ENCODE measurements around the gene BRAT1.

The BRAT1 gene

GRCh38 chr7:2551418-2551817 is 3.9 kb downstream of the BRAT1 start:
- no peak for DNase-seq
- Histone ChIP-seq H3K9me3 (ENCODE audit: severe bottlenecking) (no peaks in the 10 kb centered on the region), H3K4me3 (ENCODE audit: low read depth, low read length) (no peak overlapping the region), H3K27me3 (ENCODE audit: insufficient read depth, low read depth, severe bottlenecking) (no peaks in the 10 kb centered on the region), H3K27ac (no peak overlapping the region), H3K36me3 (peaks cover 45% of the 10 kb centered on the region)
- TF ChIP-seq CTCF (IDR thresholded peaks at IDR 0.05; ENCODE audit: low read depth, low read length) = no peak

DNA sequence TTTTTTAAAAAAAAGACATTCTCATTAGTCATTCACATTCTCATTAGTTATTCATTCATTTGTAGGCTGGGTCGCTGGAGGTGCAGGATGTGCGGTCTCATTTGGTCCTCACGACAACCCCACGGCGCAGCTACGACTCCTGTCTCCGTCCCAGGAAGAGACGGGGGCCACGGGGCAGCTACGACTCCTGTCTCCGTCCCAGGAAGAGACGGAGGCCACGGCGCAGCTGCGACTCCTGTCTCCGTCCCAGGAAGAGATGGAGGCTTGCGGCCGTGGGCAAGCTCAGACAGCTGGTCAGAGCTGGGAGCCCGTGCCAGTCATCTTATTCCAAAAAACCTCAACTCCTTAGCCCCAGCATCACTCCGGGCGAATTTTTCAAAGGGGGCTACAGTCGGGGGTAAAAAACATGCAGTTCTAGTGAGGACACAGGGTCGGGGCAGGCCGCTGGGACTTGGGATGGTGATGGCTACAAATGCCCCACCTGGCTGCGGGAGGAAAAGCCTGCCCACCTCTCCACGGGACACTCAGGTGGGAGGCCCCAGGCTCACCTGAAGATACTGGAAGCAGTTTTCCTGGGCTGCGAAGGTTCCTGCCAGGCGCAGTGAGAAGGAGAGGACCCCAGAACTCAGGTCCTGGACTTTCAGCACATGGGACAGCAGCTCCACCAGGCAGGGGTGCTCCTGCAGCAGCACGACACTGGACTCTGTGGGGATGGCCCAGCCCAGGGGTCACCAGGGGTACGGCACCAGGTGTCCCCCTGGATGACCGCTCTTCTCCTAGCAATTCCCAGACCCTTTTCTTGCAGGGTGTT is 8.3 kb downstream of the BRAT1 start:
- no peak overlapping the region for H3K27ac ChIP-seq
- no peak for DNase-seq
- no peaks in the 10 kb centered on the region for H3K27me3 ChIP-seq (ENCODE audit: insufficient read depth, low read depth, severe bottlenecking)
- H3K36me3 ChIP-seq = peaks cover 75% of the 10 kb centered on the region
- TF ChIP-seq CTCF (IDR thresholded peaks at IDR 0.05; ENCODE audit: low read depth, low read length) = no peak
- no peak overlapping the region for H3K4me3 ChIP-seq (ENCODE audit: low read depth, low read length)
- no peaks in the 10 kb centered on the region for H3K9me3 ChIP-seq (ENCODE audit: severe bottlenecking)

DNA sequence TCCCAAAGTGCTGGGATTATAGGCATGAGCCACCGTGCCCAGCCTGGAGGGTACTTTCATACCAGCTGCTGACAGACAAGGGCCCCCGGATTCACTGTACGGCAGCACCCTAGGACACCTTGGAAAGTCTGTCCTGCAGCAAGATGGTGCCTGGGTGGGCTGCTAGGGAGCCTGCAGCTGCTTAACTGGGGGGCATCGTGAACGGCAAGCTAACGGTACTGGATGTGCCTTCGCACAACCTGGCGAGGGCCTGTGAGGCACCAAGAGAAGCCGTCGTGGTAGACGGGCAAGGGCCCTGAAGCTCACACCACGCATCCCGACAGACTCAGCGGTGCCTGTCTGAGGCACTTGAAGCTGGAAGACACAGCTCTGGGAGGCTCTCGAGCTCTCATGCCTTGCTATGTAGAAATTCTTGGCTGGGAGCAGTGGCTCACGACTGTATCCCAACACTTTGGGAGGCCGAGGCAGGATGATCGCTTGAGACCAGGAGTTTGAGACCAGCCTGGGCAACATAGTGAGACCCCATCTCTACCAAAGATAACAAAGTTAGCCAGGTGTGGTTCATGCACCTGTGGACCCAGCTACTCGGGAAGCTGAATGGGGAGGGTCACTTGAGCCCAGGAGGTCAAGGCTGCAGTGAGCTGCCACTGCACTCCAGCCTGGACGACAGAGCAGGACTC is 9.4 kb downstream of the BRAT1 start:
- Histone ChIP-seq H3K27me3 (ENCODE audit: insufficient read depth, low read depth, severe bottlenecking) (no peaks in the 10 kb centered on the region), H3K27ac (no peak overlapping the region), H3K36me3 (peaks cover 83% of the 10 kb centered on the region), H3K9me3 (ENCODE audit: severe bottlenecking) (no peaks in the 10 kb centered on the region), H3K4me3 (ENCODE audit: low read depth, low read length) (no peak overlapping the region)
- no peak for TF ChIP-seq CTCF (IDR thresholded peaks at IDR 0.05; ENCODE audit: low read depth, low read length)
- no peak for DNase-seq

GRCh38 chr7:2544541-2545188 is 10.7 kb downstream of the BRAT1 start:
- no peak overlapping the region for H3K4me3 ChIP-seq (ENCODE audit: low read depth, low read length)
- DNase-seq = no peak
- H3K9me3 ChIP-seq (ENCODE audit: severe bottlenecking) = no peaks in the 10 kb centered on the region
- H3K36me3 ChIP-seq = peaks cover 87% of the 10 kb centered on the region
- H3K27ac ChIP-seq = no peak overlapping the region
- no peaks in the 10 kb centered on the region for H3K27me3 ChIP-seq (ENCODE audit: insufficient read depth, low read depth, severe bottlenecking)
- TF ChIP-seq CTCF (IDR thresholded peaks at IDR 0.05; ENCODE audit: low read depth, low read length) = no peak

DNA sequence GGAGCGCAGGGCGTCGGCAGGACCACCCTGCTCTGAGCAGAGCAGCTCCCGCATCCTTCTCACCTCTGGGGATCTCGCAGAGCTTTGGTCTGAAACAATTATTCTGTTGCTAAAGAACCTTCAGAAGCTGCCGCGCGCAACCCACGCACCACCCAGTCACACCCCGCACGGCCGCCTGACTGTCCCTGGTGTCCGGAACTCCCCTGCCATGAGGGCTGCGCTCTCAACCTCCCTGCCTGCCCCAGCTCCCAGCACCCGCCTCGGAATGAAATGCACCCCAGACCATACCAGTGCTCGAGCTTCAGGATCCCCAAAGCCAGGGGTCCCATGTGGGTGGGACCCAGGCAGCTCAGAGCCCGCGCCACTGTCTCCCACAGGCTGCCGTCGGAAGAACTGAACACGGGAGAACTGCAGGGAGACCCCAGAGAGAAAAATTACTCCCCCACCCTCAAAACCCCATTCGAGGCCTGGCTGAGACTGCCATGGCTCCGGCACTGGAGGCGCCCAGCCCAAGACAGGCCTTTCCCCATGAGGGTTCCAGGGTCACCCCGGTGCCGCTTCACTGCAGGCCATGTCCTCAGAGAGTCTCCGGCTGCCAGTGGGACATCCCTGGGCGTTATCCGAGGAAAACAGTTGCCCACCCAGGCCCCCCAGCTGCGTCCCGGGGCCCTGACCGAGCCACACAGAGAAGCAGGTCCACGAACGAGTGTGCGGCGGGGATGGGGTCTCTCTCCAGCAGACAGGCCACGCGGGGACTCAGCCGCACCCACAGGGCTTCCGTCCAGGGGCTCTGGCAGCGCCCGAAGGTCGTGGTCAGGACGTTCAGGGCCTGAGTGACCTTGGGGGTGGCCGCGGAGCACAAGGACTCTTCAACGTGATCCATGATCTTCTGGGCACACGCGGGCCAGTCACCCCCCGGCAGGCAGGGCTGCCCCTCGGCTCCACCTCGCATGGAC is 12.1 kb downstream of the BRAT1 start:
- Histone ChIP-seq H3K27me3 (ENCODE audit: insufficient read depth, low read depth, severe bottlenecking) (no peaks in the 10 kb centered on the region), H3K9me3 (ENCODE audit: severe bottlenecking) (no peaks in the 10 kb centered on the region), H3K36me3 (peaks cover 87% of the 10 kb centered on the region), H3K27ac (no peak overlapping the region), H3K4me3 (ENCODE audit: low read depth, low read length) (no peak overlapping the region)
- no peak for DNase-seq
- TF ChIP-seq CTCF (IDR thresholded peaks at IDR 0.05; ENCODE audit: low read depth, low read length) = no peak
